Activated naive CD4-positive, alpha-beta T cell treated with anti-CD3 and anti-CD28 coated beads for 36 hours (primary cell): ENCODE results near the gene DMRT3. TPM values are rescaled to one million over a fixed set of nuclear protein-coding genes. Genes with fewer than 3 reads are reported as not detected.

ENCODE experiments used
- CTCF ChIA-PET: fragments of 350-600 bp; sonication (Branson Sonifier 250); formaldehyde crosslinking; loops from one replicate; lab custom pipeline; 2021; ENCODE audit warnings: antibody characterized with exemption; lab: Charles Lee
- DNase-seq: peaks from one replicate; pipeline ENCODE4 v3.0.0-alpha.2; 2020
- H3K27ac Mint-ChIP-seq: one replicate; pipeline ENCODE4 v1.8.0; 2021; ENCODE audit warnings: mild to moderate bottlenecking, mixed read lengths
- H3K27me3 Mint-ChIP-seq: one replicate; pipeline ENCODE4 v1.8.0; 2021; ENCODE audit warnings: low read depth, mixed read lengths
- H3K36me3 Mint-ChIP-seq: one replicate; pipeline ENCODE4 v1.8.0; 2021; ENCODE audit warnings: low read depth, mixed read lengths
- H3K4me1 Mint-ChIP-seq: one replicate; pipeline ENCODE4 v1.8.0; 2021; ENCODE audit warnings: low read depth, mixed read lengths
- H3K4me3 Mint-ChIP-seq: one replicate; pipeline ENCODE4 v1.8.0; 2021; ENCODE audit warnings: mild to moderate bottlenecking, moderate library complexity, mixed read lengths
- H3K9me3 Mint-ChIP-seq: one replicate; pipeline ENCODE4 v1.8.0; 2021; ENCODE audit warnings: mixed read lengths
- intact Hi-C: fragments of 100-400 bp; cut with micrococcal nuclease; formaldehyde crosslinking; loops from one replicate; pipeline ENCODE4 v1.15.1; 2023
- total RNA-seq, 2 experiments: library from RNA; stranded (reverse); gene quantifications; one replicate each; pipeline ENCODE4 v1.2.3, GENCODE V29; 2021

Gene DMRT3
- total RNA-seq, 2 experiments from 2014 or later = not detected

DNA sequence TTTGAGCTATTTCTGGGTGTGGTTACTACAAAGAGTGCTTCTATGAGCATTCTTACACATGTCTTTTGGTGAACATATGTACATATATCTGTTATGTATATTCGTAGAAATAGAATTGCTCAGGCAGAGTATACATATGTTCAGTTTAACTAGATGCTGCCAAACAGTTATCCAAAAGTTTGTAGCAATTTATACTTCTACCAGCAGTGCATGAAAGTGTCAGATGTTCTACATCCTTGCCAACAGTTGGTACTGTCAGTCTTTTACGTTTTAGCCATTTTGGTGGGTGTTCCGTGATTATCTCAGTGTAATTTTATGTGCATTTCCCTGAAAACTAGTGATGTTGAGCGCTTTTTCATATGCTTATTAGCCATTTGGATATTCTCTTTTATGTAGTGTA is 37.8 kb downstream of the DMRT3 start:
- CTCF ChIA-PET = no interaction called here
- no peak for DNase-seq
- H3K36me3 Mint-ChIP-seq = no peaks in the 10 kb centered on the region
- H3K9me3 Mint-ChIP-seq = no peaks in the 10 kb centered on the region
- no peak overlapping the region for H3K27ac Mint-ChIP-seq
- H3K4me1 Mint-ChIP-seq = peaks cover 3% of the 10 kb centered on the region
- intact Hi-C loops = loop anchor here (10.0 kb wide), 1 partner anchor 421 kb away; no protein-coding TSS in a partner anchor
- H3K4me3 Mint-ChIP-seq = no peak overlapping the region
- H3K27me3 Mint-ChIP-seq = peaks cover 10% of the 10 kb centered on the region

DNA sequence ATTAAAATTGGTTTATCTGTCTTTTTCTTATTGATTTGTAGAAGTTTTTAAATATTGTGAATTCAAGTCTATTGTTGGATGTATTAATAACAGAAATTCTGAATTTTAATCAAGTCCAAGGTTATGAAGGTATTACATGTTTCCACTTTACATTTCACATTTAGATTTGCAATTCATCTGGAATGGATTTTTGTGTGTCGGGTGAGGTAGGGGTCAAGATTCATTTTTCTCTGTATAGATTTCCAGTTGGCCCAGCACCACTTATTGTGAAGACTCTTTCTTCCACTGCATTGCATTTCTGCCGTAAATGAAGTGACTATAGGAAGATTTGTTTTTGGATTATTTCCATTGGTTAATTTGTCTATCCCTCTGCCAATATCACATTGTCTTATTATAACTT is 38.2 kb downstream of the DMRT3 start:
- Mint-ChIP-seq H3K27me3 (peaks cover 10% of the 10 kb centered on the region), H3K4me3 (no peak overlapping the region), H3K27ac (no peak overlapping the region), H3K9me3 (no peaks in the 10 kb centered on the region), H3K36me3 (no peaks in the 10 kb centered on the region), H3K4me1 (peaks cover 3% of the 10 kb centered on the region)
- intact Hi-C loops = loop anchor here (10.0 kb wide), 1 partner anchor 420 kb away; no protein-coding TSS in a partner anchor
- no peak for DNase-seq
- CTCF ChIA-PET = no interaction called here

DNA sequence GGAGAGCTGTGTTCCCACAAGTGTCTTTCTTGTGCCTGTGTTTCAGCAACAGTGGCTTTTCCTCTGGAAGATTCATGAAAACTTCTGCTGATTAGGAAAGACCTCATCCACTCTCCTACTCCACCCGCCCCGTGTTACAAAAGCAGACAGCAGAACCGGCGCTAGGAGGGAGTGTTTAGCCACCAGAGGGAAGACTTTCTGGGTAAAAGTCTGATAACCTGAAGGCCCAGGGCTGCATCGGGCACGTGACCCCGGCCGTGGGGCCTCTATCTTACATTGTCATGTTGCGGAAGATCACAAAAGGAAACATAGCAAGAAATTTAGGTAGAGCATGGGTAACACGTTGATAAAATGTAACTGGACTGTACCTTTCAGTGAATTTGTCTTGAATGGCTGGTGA is 41.7 kb downstream of the DMRT3 start:
- peak; percentile 57 for DNase-seq
- intact Hi-C loops = loop anchor here (1.0 to 10.0 kb wide), 2 partner anchors 417 to 587 kb away; no protein-coding TSS in a partner anchor
- CTCF ChIA-PET = interaction anchor here (0.8 to 2.6 kb wide), 2 partner anchors 9 to 14 kb away, joined by 4 to 14 read pairs; no protein-coding TSS in a partner anchor

DNA sequence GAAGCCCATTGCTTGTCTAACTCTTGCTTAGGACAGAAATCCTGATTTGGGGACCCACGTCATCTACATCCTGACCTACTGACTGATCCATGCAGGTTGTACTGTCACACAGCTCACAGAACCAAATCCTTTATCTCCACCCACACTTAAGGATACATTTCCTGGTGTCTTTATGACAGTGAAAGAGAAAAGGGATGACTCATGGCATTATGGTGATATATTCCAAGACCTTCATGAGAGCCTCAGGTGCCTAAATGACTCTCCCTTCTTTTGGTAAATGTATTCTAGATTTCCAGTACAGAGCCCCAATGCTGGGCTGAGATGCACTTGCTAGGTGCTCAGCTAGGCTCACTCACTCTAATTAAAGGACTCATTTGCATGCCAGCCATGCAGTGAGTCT is 47.7 kb downstream of the DMRT3 start:
- H3K27ac Mint-ChIP-seq = no peak overlapping the region
- H3K9me3 Mint-ChIP-seq = peaks cover 3% of the 10 kb centered on the region
- no peaks in the 10 kb centered on the region for H3K4me1 Mint-ChIP-seq
- intact Hi-C loops = no loop called here
- DNase-seq = no peak
- H3K36me3 Mint-ChIP-seq = no peaks in the 10 kb centered on the region
- CTCF ChIA-PET = no interaction called here
- peaks cover 29% of the 10 kb centered on the region for H3K27me3 Mint-ChIP-seq
- no peak overlapping the region for H3K4me3 Mint-ChIP-seq

More for the DNA sequence above, 41.7 kb downstream of the DMRT3 start:
- peaks cover 23% of the 10 kb centered on the region for H3K27me3 Mint-ChIP-seq
- no peak overlapping the region for H3K4me3 Mint-ChIP-seq
- peaks cover 2% of the 10 kb centered on the region for H3K9me3 Mint-ChIP-seq
- H3K36me3 Mint-ChIP-seq = no peaks in the 10 kb centered on the region
- peaks cover 3% of the 10 kb centered on the region for H3K4me1 Mint-ChIP-seq
- no peak overlapping the region for H3K27ac Mint-ChIP-seq

DNA sequence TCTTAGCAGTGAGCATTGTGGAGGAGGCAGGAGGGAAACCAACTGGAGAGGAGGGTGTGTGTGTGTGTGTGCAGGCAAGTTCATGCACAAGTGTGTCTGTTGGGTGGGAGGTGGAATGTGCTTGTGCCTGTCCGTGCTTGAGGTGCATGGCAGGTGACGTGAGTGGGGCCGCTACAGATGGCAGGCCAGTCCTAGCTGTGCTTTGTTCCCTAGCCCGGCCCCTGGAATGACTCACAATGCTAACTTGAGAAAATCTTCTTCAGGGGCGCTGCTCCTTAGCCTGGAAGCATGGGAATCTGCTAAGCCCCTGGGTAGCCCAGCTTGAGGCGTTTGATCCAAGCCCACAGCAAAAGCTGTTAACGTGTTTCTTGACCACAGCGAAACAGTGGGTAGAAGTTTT is 48.7 kb downstream of the DMRT3 start:
- CTCF ChIA-PET = no interaction called here
- H3K27me3 Mint-ChIP-seq = peaks cover 33% of the 10 kb centered on the region
- intact Hi-C loops = no loop called here
- H3K36me3 Mint-ChIP-seq = no peaks in the 10 kb centered on the region
- no peaks in the 10 kb centered on the region for H3K4me1 Mint-ChIP-seq
- H3K4me3 Mint-ChIP-seq = no peak overlapping the region
- no peak for DNase-seq
- H3K9me3 Mint-ChIP-seq = peaks cover 3% of the 10 kb centered on the region
- no peak overlapping the region for H3K27ac Mint-ChIP-seq

DNA sequence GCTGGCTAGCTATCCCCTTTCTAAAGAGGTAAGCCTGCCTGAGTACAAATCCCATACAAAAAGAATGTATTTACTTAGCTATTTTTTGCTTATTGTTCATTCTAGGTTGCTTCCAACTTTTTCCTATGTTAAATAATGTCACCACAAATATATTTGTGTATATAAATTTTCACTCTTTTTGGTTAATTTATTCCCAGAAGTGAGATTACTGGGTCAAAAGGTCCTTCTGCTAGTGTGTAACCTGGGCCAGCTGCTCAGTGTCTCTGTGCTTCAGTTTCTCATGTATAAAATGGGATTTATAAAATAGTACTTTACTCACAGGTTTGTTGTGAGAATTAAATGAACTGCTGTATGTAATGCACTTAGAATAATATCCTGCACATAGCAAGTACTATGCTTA is 49.8 kb downstream of the DMRT3 start:
- Mint-ChIP-seq H3K27ac (no peak overlapping the region), H3K36me3 (no peaks in the 10 kb centered on the region), H3K27me3 (peaks cover 29% of the 10 kb centered on the region), H3K4me3 (no peak overlapping the region), H3K9me3 (peaks cover 3% of the 10 kb centered on the region), H3K4me1 (no peaks in the 10 kb centered on the region)
- intact Hi-C loops = no loop called here
- CTCF ChIA-PET = no interaction called here
- no peak for DNase-seq

DNA sequence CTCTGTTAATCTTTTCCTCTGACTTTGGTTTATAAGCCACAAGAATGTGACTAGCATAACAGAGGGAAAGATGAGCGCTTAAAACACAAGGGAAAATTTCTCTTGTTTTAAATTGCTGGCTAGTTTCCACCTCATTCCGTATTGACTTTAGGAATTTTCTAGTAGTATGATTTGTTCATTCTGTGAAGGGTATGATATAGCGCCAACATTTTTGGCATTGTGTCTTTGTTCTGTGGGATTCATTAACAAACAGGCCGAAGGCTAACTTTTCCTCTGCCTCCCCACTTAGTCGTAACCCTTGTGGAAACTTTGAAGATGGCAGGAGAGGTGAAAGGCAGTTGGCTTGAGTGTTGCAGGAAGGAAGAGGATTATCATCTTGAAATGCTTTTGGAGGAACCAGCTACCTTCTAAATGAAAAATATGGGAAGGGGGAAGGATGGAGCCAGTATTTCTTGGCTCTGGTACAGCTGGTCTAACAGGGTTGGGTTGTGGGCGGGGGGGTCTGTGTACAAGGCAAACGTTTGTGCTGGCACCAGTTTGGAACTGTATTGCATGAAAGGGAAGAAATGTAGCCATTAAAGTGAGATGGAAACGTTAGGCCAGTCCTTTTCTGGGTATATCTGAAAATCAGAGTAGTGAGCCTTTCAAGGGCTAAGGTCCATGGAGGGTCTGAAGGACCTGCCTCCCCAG is 52.2 kb downstream of the DMRT3 start:
- H3K9me3 Mint-ChIP-seq = no peaks in the 10 kb centered on the region
- H3K27ac Mint-ChIP-seq = no peak overlapping the region
- H3K27me3 Mint-ChIP-seq = peaks cover 25% of the 10 kb centered on the region
- DNase-seq = no peak
- CTCF ChIA-PET = no interaction called here
- no peak overlapping the region for H3K4me3 Mint-ChIP-seq
- intact Hi-C loops = no loop called here
- no peaks in the 10 kb centered on the region for H3K36me3 Mint-ChIP-seq
- no peaks in the 10 kb centered on the region for H3K4me1 Mint-ChIP-seq

DNA sequence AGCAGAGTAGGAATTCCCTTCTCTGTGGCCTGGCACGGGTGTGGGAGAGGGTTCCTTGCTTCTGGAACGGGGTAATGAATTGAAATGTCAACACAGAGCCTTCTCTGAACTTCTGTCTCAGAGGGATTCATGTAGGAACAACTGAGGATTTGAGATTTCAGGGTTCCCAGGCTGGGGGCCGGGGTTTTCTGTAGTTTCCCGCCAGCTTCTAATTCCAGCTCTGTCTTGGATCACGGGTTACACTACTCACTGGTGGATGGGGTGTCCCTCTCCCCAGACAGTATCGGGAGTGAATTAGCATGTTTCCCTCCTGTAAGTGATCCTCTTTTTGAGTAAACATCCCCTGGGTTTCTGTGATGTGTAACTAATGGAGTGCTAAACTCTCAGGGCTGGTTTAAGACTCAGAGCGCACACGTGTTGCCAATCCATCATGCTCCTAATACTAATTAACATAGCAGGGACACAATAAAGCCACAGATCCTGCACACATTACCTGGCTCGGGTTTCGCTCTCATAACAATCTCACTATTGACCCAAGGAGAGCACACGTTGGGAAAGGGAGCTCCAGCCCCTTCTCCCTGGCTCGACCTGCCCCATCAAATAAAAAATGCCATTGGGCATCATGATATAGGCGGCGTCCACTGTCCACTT is 55.6 kb downstream of the DMRT3 start:
- Mint-ChIP-seq H3K4me1 (no peaks in the 10 kb centered on the region), H3K27me3 (peaks cover 27% of the 10 kb centered on the region), H3K4me3 (no peak overlapping the region), H3K9me3 (no peaks in the 10 kb centered on the region), H3K27ac (no peak overlapping the region), H3K36me3 (no peaks in the 10 kb centered on the region)
- DNase-seq = no peak
- intact Hi-C loops = no loop called here
- CTCF ChIA-PET = no interaction called here

DNA sequence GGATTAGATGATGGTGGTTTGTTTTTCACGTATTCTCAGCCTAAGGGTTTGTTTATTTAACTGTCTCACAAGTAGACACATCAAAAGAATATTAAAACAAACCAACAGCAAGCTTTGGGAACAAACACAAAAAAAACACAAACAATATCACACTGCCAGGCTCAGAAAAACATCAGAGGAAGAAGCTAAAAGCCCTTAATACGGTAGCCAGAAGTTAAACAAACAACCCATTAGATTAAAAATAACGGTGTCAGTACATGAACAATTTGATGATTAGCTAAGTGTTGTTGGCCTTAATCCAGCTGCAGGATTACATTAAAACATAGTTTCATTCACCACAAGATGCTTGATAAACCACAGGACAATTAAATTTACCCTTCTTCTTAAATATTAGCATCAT is 57.8 kb downstream of the DMRT3 start:
- H3K9me3 Mint-ChIP-seq = no peaks in the 10 kb centered on the region
- no peak overlapping the region for H3K4me3 Mint-ChIP-seq
- no peaks in the 10 kb centered on the region for H3K36me3 Mint-ChIP-seq
- H3K27me3 Mint-ChIP-seq = peaks cover 29% of the 10 kb centered on the region
- H3K27ac Mint-ChIP-seq = no peak overlapping the region
- intact Hi-C loops = no loop called here
- no peaks in the 10 kb centered on the region for H3K4me1 Mint-ChIP-seq
- DNase-seq = no peak
- CTCF ChIA-PET = interaction anchor here (0.7 kb wide), 1 partner anchor 26 kb away, joined by 4 read pairs; no protein-coding TSS in a partner anchor

DNA sequence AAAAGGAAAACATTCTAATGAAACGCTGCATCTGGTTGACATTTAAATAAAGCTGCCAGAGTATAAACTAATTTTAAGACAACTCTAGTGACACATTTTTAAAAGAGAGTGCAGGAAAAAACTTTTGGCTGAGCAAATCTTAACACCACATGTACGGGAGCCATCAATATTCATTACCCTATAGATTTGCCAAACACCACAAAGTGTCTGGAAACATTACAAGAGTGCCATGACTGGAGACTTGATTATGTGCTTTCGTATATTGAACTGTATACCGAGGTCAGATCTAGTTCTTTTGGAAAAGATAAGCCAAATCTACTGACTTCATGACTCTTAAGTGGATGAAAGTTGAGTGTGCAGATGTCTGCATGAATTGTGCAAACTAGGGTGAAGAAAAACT is 63.1 kb downstream of the DMRT3 start:
- no peaks in the 10 kb centered on the region for H3K9me3 Mint-ChIP-seq
- peaks cover 15% of the 10 kb centered on the region for H3K4me1 Mint-ChIP-seq
- no peak overlapping the region for H3K4me3 Mint-ChIP-seq
- intact Hi-C loops = no loop called here
- no peak overlapping the region for H3K27ac Mint-ChIP-seq
- peaks cover 50% of the 10 kb centered on the region for H3K27me3 Mint-ChIP-seq
- DNase-seq = no peak
- CTCF ChIA-PET = no interaction called here
- H3K36me3 Mint-ChIP-seq = peaks cover 1% of the 10 kb centered on the region

Other genes with a start within 250 kb of the DMRT3 start
- not detected for gene DMRT1, start 135.0 kb upstream of the DMRT3 start, total RNA-seq
- gene DMRT2, start 73.7 kb downstream of the DMRT3 start, total RNA-seq = not detected